Breast epithelium (tissue), 4 donors: Measurements from ENCODE around the gene PRDM2. TPM values are rescaled to one million over a fixed set of nuclear protein-coding genes. Genes with fewer than 3 reads are reported as not detected.

ENCODE experiments used
- DNase-seq, 2 donors: peaks; one replicate each; pipeline ENCODE4 v3.0.0-alpha.2; 2019; ENCODE audit warnings: low spot score in 2 of 2
- H3K27ac ChIP-seq, 2 donors: fragments of 200-600 bp; sonication (generic) in 1 of 2; one replicate each; pipeline ENCODE4 v1.5.1; 2016 to 2019; ENCODE audit warnings: mild to moderate bottlenecking in 1 of 2
- H3K27me3 ChIP-seq, 2 donors: fragments of 200-600 bp; sonication (generic) in 1 of 2; one replicate each; pipeline versions ENCODE4 v1.5.1 to v1.6.0; 2017 to 2019; ENCODE audit warnings: control low read depth in 1 of 2, mild to moderate bottlenecking in 1 of 2
- H3K36me3 ChIP-seq: fragments of 200-600 bp; one replicate; pipeline ENCODE4 v1.5.1; 2019
- H3K4me1 ChIP-seq, 2 donors: fragments of 200-600 bp; sonication (generic); one replicate each; pipeline ENCODE4 v1.5.1; 2016 to 2019; ENCODE audit warnings: control low read depth in 1 of 2
- H3K4me3 ChIP-seq, 3 donors: fragments of 200-600 bp; sonication (generic); 1 replicate in 2 of 3; 2 replicates in 1 of 3; pipeline ENCODE4 v1.5.1; 2016 to 2019; ENCODE audit warnings: mild to moderate bottlenecking in 3 of 3, moderate library complexity in 2 of 3
- H3K9me3 ChIP-seq, 2 donors: fragments of 200-600 bp; sonication (generic) in 1 of 2; one replicate each; pipeline ENCODE4 v1.5.1; 2016 to 2019; ENCODE audit warnings: control low read depth in 1 of 2
- POLR2A ChIP-seq: fragments of 450-650 bp; IDR thresholded peaks from one replicate; pipeline ENCODE4 v1.6.1; 2016; ENCODE audit warnings: antibody characterized with exemption, mild to moderate bottlenecking, moderate library complexity
- POLR2AphosphoS5 ChIP-seq, 3 donors: sonication (generic); formaldehyde crosslinking; IDR thresholded peaks; one replicate each; pipeline ENCODE4 v1.6.1; 2017; ENCODE audit warnings: antibody characterized with exemption in 3 of 3
- intact Hi-C: fragments of 100-400 bp; cut with DNase I; formaldehyde crosslinking; loops from one replicate; pipeline ENCODE4 v1.15.1; 2023; ENCODE audit warnings: low total_unique reads
- total RNA-seq, 3 donors: library from RNA; depleted of rRNA; stranded (reverse); fragments of >200 nt; gene quantifications; one replicate each; pipeline ENCODE4 v1.1.0, GENCODE V29; 2016
- TF ChIP-seq, protein P1 (sequence below), 3 donors: fragments of 450-650 bp; IDR thresholded peaks; one replicate each; pipeline ENCODE4 v1.5.1; 2016 to 2017; ENCODE audit warnings: antibody characterized with exemption in 3 of 3, mild to moderate bottlenecking in 3 of 3, moderate library complexity in 3 of 3

The PRDM2 gene
- total RNA-seq, 3 donors from 2014 or later = 45.6 to 57.1 (median 47.2) TPM

DNA sequence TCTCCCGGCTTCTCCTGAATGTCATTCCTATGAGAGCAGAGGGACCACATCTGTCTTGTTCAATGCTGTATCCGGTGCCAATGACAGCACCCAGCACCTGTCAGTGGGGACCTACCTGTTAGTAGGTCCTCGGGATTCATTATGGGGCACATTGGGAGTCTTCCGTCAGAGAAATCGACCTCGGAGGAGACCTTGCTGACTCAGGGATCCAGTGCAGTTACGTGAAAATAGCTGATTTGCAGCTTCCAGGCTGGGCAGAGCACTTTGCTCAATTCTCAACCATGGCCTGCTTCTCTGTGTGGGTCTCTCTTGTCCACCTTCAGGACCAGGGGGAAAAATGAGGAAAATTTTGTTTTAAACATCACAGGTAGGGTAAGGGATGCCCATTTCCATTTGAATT lies 130.2 kb downstream of the PRDM2 start:
- no peaks in the 10 kb centered on the region for H3K9me3 ChIP-seq
- no peaks in the 10 kb centered on the region for H3K27me3 ChIP-seq
- H3K4me1 ChIP-seq = peaks cover 0 to 4% of the 10 kb centered on the region in 2 donors
- no peak for DNase-seq
- no peaks in the 10 kb centered on the region for H3K36me3 ChIP-seq
- TF ChIP-seq POLR2AphosphoS5 (IDR thresholded peaks at IDR 0.05) = no peak
- TF ChIP-seq, protein P1, sequence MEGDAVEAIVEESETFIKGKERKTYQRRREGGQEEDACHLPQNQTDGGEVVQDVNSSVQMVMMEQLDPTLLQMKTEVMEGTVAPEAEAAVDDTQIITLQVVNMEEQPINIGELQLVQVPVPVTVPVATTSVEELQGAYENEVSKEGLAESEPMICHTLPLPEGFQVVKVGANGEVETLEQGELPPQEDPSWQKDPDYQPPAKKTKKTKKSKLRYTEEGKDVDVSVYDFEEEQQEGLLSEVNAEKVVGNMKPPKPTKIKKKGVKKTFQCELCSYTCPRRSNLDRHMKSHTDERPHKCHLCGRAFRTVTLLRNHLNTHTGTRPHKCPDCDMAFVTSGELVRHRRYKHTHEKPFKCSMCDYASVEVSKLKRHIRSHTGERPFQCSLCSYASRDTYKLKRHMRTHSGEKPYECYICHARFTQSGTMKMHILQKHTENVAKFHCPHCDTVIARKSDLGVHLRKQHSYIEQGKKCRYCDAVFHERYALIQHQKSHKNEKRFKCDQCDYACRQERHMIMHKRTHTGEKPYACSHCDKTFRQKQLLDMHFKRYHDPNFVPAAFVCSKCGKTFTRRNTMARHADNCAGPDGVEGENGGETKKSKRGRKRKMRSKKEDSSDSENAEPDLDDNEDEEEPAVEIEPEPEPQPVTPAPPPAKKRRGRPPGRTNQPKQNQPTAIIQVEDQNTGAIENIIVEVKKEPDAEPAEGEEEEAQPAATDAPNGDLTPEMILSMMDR (IDR thresholded peaks at IDR 0.05) = no peak
- TF ChIP-seq POLR2A = no peak
- H3K27ac ChIP-seq = no peak overlapping the region
- intact Hi-C loops = no loop called here
- H3K4me3 ChIP-seq = no peak overlapping the region

DNA sequence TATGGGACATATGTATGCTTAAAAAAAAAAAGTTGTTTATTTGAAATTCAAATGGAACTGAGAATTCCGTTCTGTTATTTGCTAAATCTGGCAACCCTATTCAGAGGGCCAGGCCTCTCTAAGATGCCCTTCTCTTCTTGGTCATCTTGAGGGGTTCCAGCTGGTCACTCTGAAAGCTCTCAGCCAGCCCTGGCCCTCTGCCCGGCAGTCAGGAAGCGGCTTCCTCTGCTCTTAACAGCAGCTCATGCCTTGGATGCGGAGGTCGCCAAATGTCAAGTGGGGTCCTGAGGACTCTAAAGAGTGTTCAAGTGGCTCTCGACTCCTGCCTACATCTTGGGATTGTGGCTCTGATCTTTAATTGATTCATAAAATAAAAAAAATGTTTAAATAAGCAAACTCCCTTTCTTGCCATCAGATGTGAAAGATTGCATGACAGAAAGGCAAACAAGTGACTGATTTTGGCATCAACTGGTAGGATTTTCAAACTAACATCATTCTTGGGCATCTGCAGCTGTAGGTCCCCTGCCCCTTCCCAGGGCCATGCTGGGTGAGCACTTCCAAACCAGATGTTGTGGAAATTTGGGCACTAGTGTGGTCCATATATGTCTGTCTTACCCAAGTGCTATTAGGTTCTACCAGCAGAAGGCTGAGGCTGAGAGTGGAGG lies 130.8 kb downstream of the PRDM2 start:
- no peaks in the 10 kb centered on the region for H3K36me3 ChIP-seq
- peaks cover 0 to 4% of the 10 kb centered on the region in 2 donors for H3K4me1 ChIP-seq
- intact Hi-C loops = no loop called here
- no peak for DNase-seq
- H3K4me3 ChIP-seq = no peak overlapping the region
- no peaks in the 10 kb centered on the region for H3K9me3 ChIP-seq
- TF ChIP-seq POLR2A (no peak), POLR2AphosphoS5 (IDR thresholded peaks at IDR 0.05) (no peak)
- TF ChIP-seq, protein P1 (IDR thresholded peaks at IDR 0.05) = no peak
- H3K27me3 ChIP-seq = no peaks in the 10 kb centered on the region
- H3K27ac ChIP-seq = no peak overlapping the region

DNA sequence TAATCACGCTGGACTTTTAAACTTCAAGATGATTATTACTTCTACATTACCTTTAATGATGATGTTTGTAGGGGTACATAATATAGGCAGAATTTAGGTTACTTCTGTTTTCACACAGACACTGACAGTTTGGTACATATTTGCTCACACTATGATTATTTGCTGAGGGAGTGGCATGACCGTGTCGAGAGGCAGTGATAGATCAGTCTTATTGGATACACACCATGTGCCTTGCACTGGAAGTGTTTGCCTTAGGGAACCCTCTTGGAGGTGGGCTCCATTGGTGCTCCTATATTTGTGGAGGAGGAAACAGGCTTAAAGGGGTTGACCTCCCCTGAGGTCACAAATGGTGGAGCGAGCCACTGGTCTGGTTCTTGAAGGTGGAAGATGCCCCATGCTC lies 132.1 kb downstream of the PRDM2 start:
- Histone ChIP-seq H3K9me3 (no peaks in the 10 kb centered on the region), H3K4me1 (peaks cover 0 to 4% of the 10 kb centered on the region in 2 donors), H3K4me3 (no peak overlapping the region), H3K27me3 (no peaks in the 10 kb centered on the region), H3K36me3 (no peaks in the 10 kb centered on the region), H3K27ac (no peak overlapping the region)
- TF ChIP-seq POLR2AphosphoS5 (IDR thresholded peaks at IDR 0.05) = no peak
- TF ChIP-seq, protein P1 (IDR thresholded peaks at IDR 0.05) = no peak
- TF ChIP-seq POLR2A = no peak
- intact Hi-C loops = no loop called here
- no peak for DNase-seq

DNA sequence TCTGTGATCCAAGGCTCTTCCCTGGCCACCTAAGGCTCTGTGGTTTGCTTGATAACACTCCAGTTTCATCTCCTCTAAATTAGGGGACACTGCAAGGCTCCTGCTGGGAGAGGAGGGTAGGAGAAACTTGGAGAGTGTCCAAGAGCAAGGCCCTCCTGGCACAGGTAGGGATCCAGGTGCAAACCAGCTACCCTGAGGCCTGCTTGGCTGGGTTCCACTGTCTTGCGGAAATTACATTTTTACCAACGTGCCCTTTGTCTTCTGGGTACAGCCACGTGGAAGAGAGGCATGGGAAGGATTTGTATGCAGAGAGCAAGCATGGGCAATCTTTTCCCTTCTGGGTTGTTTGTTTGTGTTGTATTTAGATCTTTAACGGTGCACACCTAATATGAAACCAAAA lies 132.5 kb downstream of the PRDM2 start:
- no peak overlapping the region for H3K27ac ChIP-seq
- no peak overlapping the region for H3K4me3 ChIP-seq
- no peak for DNase-seq
- H3K4me1 ChIP-seq = peaks cover 0 to 4% of the 10 kb centered on the region in 2 donors
- no peak for TF ChIP-seq POLR2AphosphoS5 (IDR thresholded peaks at IDR 0.05)
- no peak for TF ChIP-seq POLR2A
- TF ChIP-seq, protein P1 (IDR thresholded peaks at IDR 0.05) = no peak
- H3K27me3 ChIP-seq = no peaks in the 10 kb centered on the region
- intact Hi-C loops = no loop called here
- no peaks in the 10 kb centered on the region for H3K9me3 ChIP-seq
- H3K36me3 ChIP-seq = no peaks in the 10 kb centered on the region

DNA sequence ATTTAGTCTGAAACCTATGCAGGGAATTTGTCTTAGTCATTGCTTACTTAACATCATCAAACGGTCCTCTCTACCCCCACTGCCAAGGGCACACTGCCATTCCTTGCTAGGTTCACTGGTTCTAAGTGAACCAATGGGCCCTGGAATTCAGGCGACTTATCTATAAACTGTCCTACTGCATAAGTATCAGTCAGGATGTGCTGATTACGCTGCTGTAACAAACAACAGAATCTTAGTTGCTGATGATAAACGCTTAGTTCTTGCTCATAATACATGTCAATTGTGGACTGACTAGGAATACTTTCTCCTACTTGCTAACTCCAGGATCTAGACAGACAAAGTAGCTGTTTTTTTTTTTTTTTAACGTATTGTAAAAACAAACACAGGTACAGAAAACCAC lies 136.1 kb downstream of the PRDM2 start:
- no peaks in the 10 kb centered on the region for H3K9me3 ChIP-seq
- no peak overlapping the region for H3K27ac ChIP-seq
- H3K4me1 ChIP-seq = no peaks in the 10 kb centered on the region
- intact Hi-C loops = no loop called here
- TF ChIP-seq POLR2AphosphoS5 (IDR thresholded peaks at IDR 0.05) (no peak), POLR2A (no peak)
- TF ChIP-seq, protein P1 (IDR thresholded peaks at IDR 0.05) = no peak
- H3K36me3 ChIP-seq = no peaks in the 10 kb centered on the region
- no peak overlapping the region for H3K4me3 ChIP-seq
- no peaks in the 10 kb centered on the region for H3K27me3 ChIP-seq
- DNase-seq = no peak
